Measurements from ENCODE around the gene UGGT1.

GRCh38 chr2:128137094-128137616, 46.2 kb downstream of the UGGT1 start:
- no peak for TF ChIP-seq EZH2 (IDR thresholded peaks at IDR 0.05; ENCODE audit: borderline replicate concordance, low read depth, low read length, severe bottlenecking)
- TF ChIP-seq CTCF (IDR thresholded peaks at IDR 0.05; ENCODE audit: borderline replicate concordance, extremely low read depth, low read length, poor library complexity, severe bottlenecking) = no peak
